Neuronal stem cell (in vitro differentiated cells): Measurements from ENCODE around the gene MON2.

Source experiments
- DNase-seq: peaks from one replicate; pipeline ENCODE4 v3.0.0-alpha.2; 2013; ENCODE audit warnings: low spot score
- H2AFZ ChIP-seq: one replicate; pipeline ENCODE4 v1.6.1; 2013; ENCODE audit warnings: mild to moderate bottlenecking, low read length, inconsistent platforms
- H2AK5ac ChIP-seq: 2 replicates; pipeline ENCODE4 v1.6.1; 2013; ENCODE audit warnings: low read depth, mild to moderate bottlenecking, inconsistent platforms, low read length, moderate library complexity, mixed read lengths
- H2BK120ac ChIP-seq: 2 replicates; pipeline ENCODE4 v1.6.1; 2013; ENCODE audit warnings: low read depth, mild to moderate bottlenecking, inconsistent platforms, low read length, moderate library complexity, mixed read lengths
- H2BK12ac ChIP-seq: one replicate; pipeline ENCODE4 v1.6.1; 2013; ENCODE audit warnings: low read length, inconsistent platforms
- H2BK15ac ChIP-seq: 2 replicates; pipeline ENCODE4 v1.6.1; 2013; ENCODE audit warnings: mild to moderate bottlenecking, low read length, inconsistent platforms, mixed read lengths
- H2BK5ac ChIP-seq: one replicate; pipeline ENCODE4 v1.6.1; 2013; ENCODE audit warnings: inconsistent platforms, mild to moderate bottlenecking, low read length, moderate library complexity
- H3K14ac ChIP-seq: one replicate; pipeline ENCODE4 v1.6.1; 2013; ENCODE audit warnings: low read length, inconsistent platforms
- H3K18ac ChIP-seq: 2 replicates; pipeline ENCODE4 v1.6.1; 2013; ENCODE audit warnings: low read length, inconsistent platforms
- H3K23ac ChIP-seq: 2 replicates; pipeline ENCODE4 v1.6.1; 2013; ENCODE audit warnings: low read depth, mild to moderate bottlenecking, mixed read lengths, low read length, inconsistent platforms; ENCODE audit not compliant: poor library complexity
- H3K27ac ChIP-seq: replicated peaks from 3 replicates; pipeline ENCODE4 v1.5.1; 2013; ENCODE audit warnings: low read length, inconsistent platforms
- H3K27me3 ChIP-seq, 3 experiments: 2 replicates each; pipeline ENCODE4 v1.6.1; 2013; ENCODE audit warnings: low read length in 3 of 3, mild to moderate bottlenecking in 2 of 3, inconsistent platforms in 1 of 3, low read depth in 1 of 3, mixed read lengths in 1 of 3, moderate library complexity in 1 of 3; ENCODE audit not compliant: control insufficient read depth in 3 of 3, insufficient read depth in 3 of 3
- H3K36me3 ChIP-seq, 2 donors: replicated peaks in 1 of 2; 2 replicates each; pipeline ENCODE4 v1.6.1; 2013; ENCODE audit warnings: low read length in 2 of 2; ENCODE audit not compliant: control insufficient read depth in 2 of 2, insufficient read depth in 2 of 2
- H3K4ac ChIP-seq: 2 replicates; pipeline ENCODE4 v1.6.1; 2013; ENCODE audit warnings: inconsistent platforms, mild to moderate bottlenecking, low read length, moderate library complexity
- H3K4me1 ChIP-seq, 2 donors: 1 replicate in 1 of 2; 2 replicates in 1 of 2; pipeline ENCODE4 v1.6.1; 2013; ENCODE audit warnings: low read length in 2 of 2, low read depth in 1 of 2; ENCODE audit not compliant: control insufficient read depth in 2 of 2, insufficient read depth in 1 of 2
- H3K4me2 ChIP-seq: one replicate; pipeline ENCODE4 v1.6.1; 2013; ENCODE audit warnings: mild to moderate bottlenecking, low read length, inconsistent platforms; ENCODE audit not compliant: insufficient read depth, poor library complexity, severe bottlenecking
- H3K4me3 ChIP-seq, 2 donors: 2 replicates each; pipeline ENCODE4 v1.5.1; 2013; ENCODE audit warnings: low read length in 2 of 2, mild to moderate bottlenecking in 2 of 2, inconsistent platforms in 1 of 2, moderate library complexity in 1 of 2
- H3K79me1 ChIP-seq: one replicate; pipeline ENCODE4 v1.6.1; 2013; ENCODE audit warnings: low read depth, mild to moderate bottlenecking, inconsistent platforms, low read length, moderate library complexity
- H3K9ac ChIP-seq: one replicate; pipeline ENCODE4 v1.6.1; 2013; ENCODE audit warnings: mild to moderate bottlenecking, low read depth, low read length, inconsistent platforms; ENCODE audit not compliant: poor library complexity
- H3K9me3 ChIP-seq, 2 donors: replicated peaks in 1 of 2; 2 replicates each; pipeline versions ENCODE3 to v1.6.1; 2013; ENCODE audit warnings: low read length in 2 of 2, mild to moderate bottlenecking in 2 of 2, inconsistent platforms in 1 of 2, low read depth in 1 of 2, mixed read lengths in 1 of 2, moderate library complexity in 1 of 2; ENCODE audit not compliant: control insufficient read depth in 2 of 2, insufficient read depth in 1 of 2
- H4K8ac ChIP-seq: one replicate; pipeline ENCODE4 v1.6.1; 2013; ENCODE audit warnings: low read depth, mild to moderate bottlenecking, inconsistent platforms, low read length, moderate library complexity
- H4K91ac ChIP-seq: one replicate; pipeline ENCODE4 v1.6.1; 2013; ENCODE audit warnings: low read length, low read depth, mild to moderate bottlenecking, inconsistent platforms; ENCODE audit not compliant: poor library complexity
- WGBS, 2 donors: extraction: QIAGEN DNeasy Blood & Tissue Kit; methylation state at CpG; one replicate each; pipeline ENCODE4 v1.1.7; 2013; ENCODE audit warnings: missing lambda C conversion rate in 2 of 2, mixed read lengths in 1 of 2; ENCODE audit not compliant: insufficient read length in 2 of 2, insufficient replicate concordance in 1 of 2; ENCODE audit errors: extremely low coverage in 2 of 2; 5-methylcytosine and 5-hydroxymethylcytosine counted together

Gene MON2

DNA sequence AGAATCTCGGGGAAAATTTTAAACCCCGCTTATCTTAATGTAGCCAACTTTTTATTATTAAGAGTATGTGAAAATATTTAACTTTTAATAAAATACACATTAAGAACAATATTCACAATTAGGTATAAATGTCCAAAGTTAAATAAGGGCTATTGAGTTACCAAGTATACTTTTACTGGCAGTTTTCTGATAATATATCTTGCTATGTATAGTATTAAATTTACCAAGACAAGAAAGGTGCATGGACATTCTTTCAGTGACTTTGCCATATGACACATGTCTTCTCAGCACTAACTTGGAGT is 115.4 kb downstream of the MON2 start:
- H3K27me3 ChIP-seq, result no peaks in the 10 kb centered on the region

GRCh38 chr12:62584619-62585018 is 118.0 kb downstream of the MON2 start:
- no CpG with 5 or more reads among the region's 4 CpGs for WGBS, 2 donors

More for the DNA sequence above, 115.4 kb downstream of the MON2 start:
- H3K9me3 ChIP-seq, result no peaks in the 10 kb centered on the region
- no peak overlapping the region for H2BK120ac ChIP-seq
- H2BK12ac ChIP-seq, result no peak overlapping the region
- H2AK5ac ChIP-seq, result no peak overlapping the region
- no CpG with 5 or more reads among the region's 2 CpGs for WGBS, 2 donors
- H3K4ac ChIP-seq, result no peak overlapping the region
- no peak overlapping the region for H2AFZ ChIP-seq
- H3K18ac ChIP-seq, result no peak overlapping the region
- no peak overlapping the region for H2BK5ac ChIP-seq
- H2BK15ac ChIP-seq, result no peak overlapping the region
- H3K27ac ChIP-seq, result no peak overlapping the region
- H3K4me1 ChIP-seq, result peaks cover 2 to 4% of the 10 kb centered on the region in 2 donors
- DNase-seq, result no peak
- no peak overlapping the region for H3K4me2 ChIP-seq
- no peak overlapping the region for H4K91ac ChIP-seq
- no peaks in the 10 kb centered on the region for H3K79me1 ChIP-seq
- H3K23ac ChIP-seq, result no peak overlapping the region
- no peak overlapping the region for H3K14ac ChIP-seq
- no peak overlapping the region for H3K9ac ChIP-seq
- no peak overlapping the region for H3K4me3 ChIP-seq
- peaks cover 0 to 13% of the 10 kb centered on the region in 2 donors for H3K36me3 ChIP-seq
- no peak overlapping the region for H4K8ac ChIP-seq

DNA sequence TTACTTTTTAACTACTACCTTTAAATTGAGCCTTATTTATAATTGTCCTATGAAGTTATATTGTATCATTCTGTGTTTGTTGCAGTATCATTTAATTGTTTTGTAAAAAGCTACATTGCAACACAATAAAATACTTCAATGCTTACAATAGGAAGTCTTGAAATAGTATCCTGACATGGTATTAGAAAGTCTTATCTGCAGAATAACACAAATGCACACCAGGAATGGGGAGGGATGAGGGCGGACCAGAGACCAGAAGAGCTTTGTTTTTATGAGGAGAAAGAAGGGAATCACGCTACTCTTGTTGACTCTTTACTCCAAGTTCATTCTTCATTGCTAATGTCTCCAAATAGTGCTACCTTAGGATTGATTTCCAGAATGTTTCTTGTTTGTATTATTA is 120.2 kb downstream of the MON2 start:
- Histone ChIP-seq H3K79me1 (no peaks in the 10 kb centered on the region), H3K4me1 (peaks cover 2 to 11% of the 10 kb centered on the region in 2 donors), H3K36me3 (peaks cover 0 to 28% of the 10 kb centered on the region in 2 donors), H3K18ac (no peak overlapping the region), H3K14ac (no peak overlapping the region), H3K4ac (no peak overlapping the region), H4K8ac (no peak overlapping the region), H3K4me2 (no peak overlapping the region), H4K91ac (no peak overlapping the region), H3K9ac (no peak overlapping the region), H2AFZ (no peak overlapping the region), H3K23ac (no peak overlapping the region), H2BK5ac (no peak overlapping the region), H2AK5ac (no peak overlapping the region), H3K9me3 (no peaks in the 10 kb centered on the region), H2BK12ac (no peak overlapping the region), H3K4me3 (no peak overlapping the region), H3K27ac (no peak overlapping the region), H3K27me3 (no peaks in the 10 kb centered on the region), H2BK15ac (no peak overlapping the region), H2BK120ac (no peak overlapping the region)
- no peak for DNase-seq
- WGBS, 2 donors, result no CpG with 5 or more reads among the region's 2 CpGs

More at GRCh38 chr12:62584619-62585018, 118.0 kb downstream of the MON2 start:
- Histone ChIP-seq H3K14ac (no peak overlapping the region), H3K27me3 (no peaks in the 10 kb centered on the region), H3K4me1 (peaks cover 2 to 11% of the 10 kb centered on the region in 2 donors), H3K9ac (no peak overlapping the region), H2BK12ac (no peak overlapping the region), H3K9me3 (no peaks in the 10 kb centered on the region), H3K23ac (no peak overlapping the region), H3K4ac (no peak overlapping the region), H3K18ac (no peak overlapping the region), H2AK5ac (no peak overlapping the region), H3K79me1 (no peaks in the 10 kb centered on the region), H2BK5ac (no peak overlapping the region), H2BK120ac (no peak overlapping the region), H2AFZ (no peak overlapping the region), H3K36me3 (peaks cover 0 to 20% of the 10 kb centered on the region in 2 donors), H3K4me2 (no peak overlapping the region), H4K91ac (no peak overlapping the region), H3K27ac (no peak overlapping the region), H4K8ac (no peak overlapping the region), H2BK15ac (no peak overlapping the region), H3K4me3 (no peak overlapping the region)
- DNase-seq, result no peak

DNA sequence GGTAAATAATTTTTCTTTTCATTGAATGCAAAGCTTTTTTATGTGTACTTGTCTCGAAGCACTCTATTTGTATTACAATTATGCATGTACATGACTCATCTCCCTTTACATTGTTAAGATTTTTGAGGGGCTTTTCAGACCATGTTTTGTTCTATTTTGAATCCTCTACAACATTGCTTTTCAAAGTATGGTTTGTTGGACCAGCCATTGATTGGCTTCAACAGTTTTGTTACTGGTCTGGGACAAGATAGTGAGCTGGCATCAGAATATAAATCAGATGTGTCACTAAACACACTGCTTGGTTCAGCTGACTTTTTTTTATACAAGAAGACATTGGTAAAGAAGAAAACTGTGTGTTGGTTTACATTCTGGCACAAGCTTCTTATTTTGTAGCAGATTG is 122.3 kb downstream of the MON2 start:
- no peak overlapping the region for H3K23ac ChIP-seq
- no peak overlapping the region for H2BK120ac ChIP-seq
- H2AFZ ChIP-seq, result no peak overlapping the region
- H2AK5ac ChIP-seq, result no peak overlapping the region
- DNase-seq, result no peak
- no peaks in the 10 kb centered on the region for H3K27me3 ChIP-seq
- H2BK15ac ChIP-seq, result no peak overlapping the region
- no peaks in the 10 kb centered on the region for H3K79me1 ChIP-seq
- H2BK5ac ChIP-seq, result no peak overlapping the region
- no peak overlapping the region for H3K4ac ChIP-seq
- no peak overlapping the region for H3K9ac ChIP-seq
- H3K4me1 ChIP-seq, result peaks cover 2 to 11% of the 10 kb centered on the region in 2 donors
- H4K91ac ChIP-seq, result no peak overlapping the region
- no peak overlapping the region for H2BK12ac ChIP-seq
- H3K9me3 ChIP-seq, result no peaks in the 10 kb centered on the region
- H3K14ac ChIP-seq, result no peak overlapping the region
- H4K8ac ChIP-seq, result no peak overlapping the region
- no peak overlapping the region for H3K18ac ChIP-seq
- H3K27ac ChIP-seq, result no peak overlapping the region
- no peak overlapping the region for H3K4me3 ChIP-seq
- peaks cover 0 to 34% of the 10 kb centered on the region in 2 donors for H3K36me3 ChIP-seq
- no CpG with 5 or more reads among the region's 1 CpG for WGBS, 2 donors
- H3K4me2 ChIP-seq, result no peak overlapping the region
